Hindlimb muscle (tissue), 1 donor: Measurements from ENCODE around the gene OR10R2. TPM values are rescaled to one million over a fixed set of nuclear protein-coding genes. Genes with fewer than 3 reads are reported as not detected.
"Not testable (repeated sequence)": the region's sequence is repeated elsewhere in the genome, so short reads cannot be mapped to it uniquely, and the experiment has no call there.

Experiments
- DNase-seq: peaks from one replicate; pipeline ENCODE4 v3.0.0-alpha.2; 2013
- polyA plus RNA-seq: library from polyadenylated mRNA; unstranded; fragments of 120-200 nt; gene quantifications from one replicate; pipeline ENCODE4 v1.2.1, GENCODE V29; 2013; ENCODE audit not compliant: insufficient read length

OR10R2 gene
- not detected for polyA plus RNA-seq

GRCh38 chr1:158471920-158472319 is at the start of gene OR10R2:
Gene OR10R2, plus strand, starts transcription at chr1:158472220. Its CDS starts 106 bp downstream, at chr1:158472326.
- no peak for DNase-seq

- DNase-seq = no peak
These were observed 47.0 kb upstream of the OR10R2 start for GRCh38 chr1:158425027-158425426.

- no peak for DNase-seq
These were observed 45.9 kb upstream of the OR10R2 start, which contains the start of gene OR10K2 for GRCh38 chr1:158426137-158426536. Gene OR10K2, minus strand, starts transcription at chr1:158426237. Its CDS starts 5,371 bp downstream, at chr1:158420866.

- not testable (repeated sequence) for DNase-seq
These were observed 41.9 kb upstream of the OR10R2 start for GRCh38 chr1:158430163-158430562.

GRCh38 chr1:158434741-158435140 is 37.3 kb upstream of the OR10R2 start:
- DNase-seq = no peak

GRCh38 chr1:158445376-158445775 is 26.6 kb upstream of the OR10R2 start:
- DNase-seq = no peak

- no peak for DNase-seq
These were observed 17.5 kb upstream of the OR10R2 start for GRCh38 chr1:158454537-158454936.

GRCh38 chr1:158457246-158457645 is 14.8 kb upstream of the OR10R2 start:
- DNase-seq = no peak

- no peak for DNase-seq
These were observed 13.8 kb upstream of the OR10R2 start for GRCh38 chr1:158458263-158458662.

GRCh38 chr1:158461534-158461933 is 10.5 kb upstream of the OR10R2 start, which contains the start of gene OR10K1:
Gene OR10K1, plus strand, starts transcription at chr1:158461834. Its CDS starts 3,728 bp downstream, at chr1:158465562.
- DNase-seq = no peak

- DNase-seq = no peak
These were observed 13.4 kb downstream of the OR10R2 start for GRCh38 chr1:158485455-158485854.

- DNase-seq = no peak
These were observed 19.3 kb downstream of the OR10R2 start for GRCh38 chr1:158491316-158491715.

GRCh38 chr1:158493054-158493453 is 21.0 kb downstream of the OR10R2 start:
- DNase-seq = no peak

GRCh38 chr1:158494796-158495195 is 22.8 kb downstream of the OR10R2 start:
- no peak for DNase-seq

GRCh38 chr1:158496374-158496773 is 24.4 kb downstream of the OR10R2 start:
- no peak for DNase-seq

GRCh38 chr1:158506369-158506987 is 34.5 kb downstream of the OR10R2 start:
- no peak for DNase-seq

GRCh38 chr1:158507511-158507910 is 35.5 kb downstream of the OR10R2 start:
- no peak for DNase-seq

- peak; percentile 52 for DNase-seq
These were observed 37.6 kb downstream of the OR10R2 start for GRCh38 chr1:158509471-158510156.

GRCh38 chr1:158516966-158517365 is 44.9 kb downstream of the OR10R2 start:
- DNase-seq = no peak

GRCh38 chr1:158520021-158520420 is 48.0 kb downstream of the OR10R2 start:
- DNase-seq = no peak

GRCh38 chr1:158520955-158521665 is 49.1 kb downstream of the OR10R2 start:
- DNase-seq = no peak

- DNase-seq = no peak
These were observed 49.6 kb downstream of the OR10R2 start for GRCh38 chr1:158521666-158522058.

GRCh38 chr1:158527190-158527815 is 55.3 kb downstream of the OR10R2 start:
- DNase-seq = peak; percentile 10
